ENCODE results near the gene EXOC4. TPM values are rescaled to one million over a fixed set of nuclear protein-coding genes. Genes with fewer than 3 reads are reported as not detected.

Gene EXOC4
- total and polyA plus RNA-seq, 2 donors (not counting 3 experiments of a cell fraction or from before 2014, with no cell fraction given), result 20.3 to 73.1 TPM

DNA sequence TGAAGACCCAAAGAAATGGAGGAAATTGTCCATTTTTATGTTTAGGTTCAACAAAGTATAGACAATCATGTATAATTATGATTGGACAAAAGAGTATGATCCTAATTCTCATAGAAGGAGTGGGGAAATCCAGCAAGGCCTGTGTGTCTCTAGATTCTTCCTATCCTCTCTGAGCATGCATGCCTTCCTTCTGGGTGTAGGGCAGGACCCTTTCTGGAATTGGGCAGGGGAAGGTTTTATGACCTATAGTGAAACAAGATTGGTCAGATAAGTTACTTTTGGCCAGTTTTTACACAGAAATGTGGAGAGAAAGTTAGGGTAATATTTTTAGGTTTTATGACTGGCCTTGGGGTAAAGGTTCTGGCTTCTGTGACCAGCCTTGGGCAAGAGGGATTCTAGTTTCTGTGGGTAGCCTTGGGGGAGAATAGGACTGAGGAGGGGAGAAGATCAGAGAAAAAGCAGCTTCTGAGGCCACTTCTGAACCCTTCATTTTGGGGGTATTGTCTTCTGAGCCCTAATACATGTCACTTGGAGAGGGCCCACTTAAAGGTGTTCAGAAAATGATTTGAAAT, 289.4 kb downstream of the EXOC4 start:
- Histone ChIP-seq H3K27ac (ENCODE audit: insufficient read depth, low read depth, low read length) (no peak overlapping the region), H3K4me3 (replicated peaks in 1 of 3; ENCODE audit: insufficient read depth in 1 of 3, low read depth in 1 of 3, low read length in 3 of 3) (no peak overlapping the region), H3K9me3 (replicated peaks; ENCODE audit: control insufficient read depth, insufficient read depth, low read length) (no peaks in the 10 kb centered on the region), H3K9ac (replicated peaks; ENCODE audit: extremely low read depth, insufficient read depth, low read length) (no peak overlapping the region), H3K4me1 (ENCODE audit: control insufficient read depth, extremely low read depth, insufficient read depth, low read length) (no peaks in the 10 kb centered on the region), H3K79me2 (ENCODE audit: control insufficient read depth, insufficient read depth, low read length) (no peaks in the 10 kb centered on the region), H4K20me1 (replicated peaks; ENCODE audit: control insufficient read depth, extremely low read depth, insufficient read depth, low read length) (no peaks in the 10 kb centered on the region), H2AFZ (ENCODE audit: low read depth, low read length) (no peak overlapping the region), H3K27me3 (ENCODE audit: control insufficient read depth in 2 of 2, insufficient read depth in 2 of 2, low read length in 2 of 2) (no peaks in the 10 kb centered on the region), H3K36me3 (ENCODE audit: control insufficient read depth in 2 of 2, extremely low read depth in 1 of 2, insufficient read depth in 2 of 2, low read length in 2 of 2) (no peaks in the 10 kb centered on the region), H3K9me1 (replicated peaks; ENCODE audit: control insufficient read depth, extremely low read depth, insufficient read depth, low read length) (no peaks in the 10 kb centered on the region), H3K4me2 (ENCODE audit: insufficient read depth, low read length) (no peak overlapping the region)
- no peak for FAIRE-seq
- DNase-seq (ENCODE audit: low read depth, low spot score), result no peak
- dilution Hi-C loops (cut with MboI; ENCODE audit: extremely low pct_ligation_motif_present, low sequenced_read_pairs), result no loop called here
- BruUV-seq (replicated peaks), result no TSS peak
- TF ChIP-seq POLR2AphosphoS5 (IDR thresholded peaks at IDR 0.05; ENCODE audit: insufficient read depth, low read depth, low read length) (no peak), MYC (IDR thresholded peaks at IDR 0.05; ENCODE audit: low read depth, low read length) (no peak), FOS (IDR thresholded peaks at IDR 0.05; ENCODE audit: borderline replicate concordance, insufficient read depth, low read length) (no peak)
- ChIA-PET CTCF (interaction anchor here (1.1 kb wide), 1 partner anchor 242 kb away, joined by 5 read pairs; no protein-coding TSS in a partner anchor), POLR2A (no interaction called here)
- intact Hi-C loops (cut with micrococcal nuclease), result no loop called here

DNA sequence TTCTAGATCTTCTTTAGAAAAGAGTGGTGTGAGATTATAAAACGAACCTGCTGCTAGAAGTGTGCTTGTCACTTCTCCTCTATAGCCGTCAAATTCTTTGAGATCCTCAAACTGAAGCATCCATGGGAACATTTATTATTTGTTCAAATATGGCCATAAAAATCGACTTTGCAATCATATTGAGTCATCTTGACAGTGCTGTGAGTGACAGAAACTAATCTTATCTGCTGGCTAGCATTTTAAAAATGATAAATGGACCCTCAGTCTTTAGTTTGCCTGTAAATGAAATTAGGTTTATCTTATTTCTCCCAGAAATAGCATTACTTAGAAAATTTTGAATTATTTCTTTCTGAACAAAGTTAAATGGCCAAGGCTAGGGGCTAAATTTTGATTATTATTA, 290.8 kb downstream of the EXOC4 start:
- Histone ChIP-seq H3K36me3 (ENCODE audit: control insufficient read depth in 2 of 2, extremely low read depth in 1 of 2, insufficient read depth in 2 of 2, low read length in 2 of 2) (no peaks in the 10 kb centered on the region), H3K79me2 (ENCODE audit: control insufficient read depth, insufficient read depth, low read length) (no peaks in the 10 kb centered on the region), H3K4me3 (replicated peaks in 1 of 3; ENCODE audit: insufficient read depth in 1 of 3, low read depth in 1 of 3, low read length in 3 of 3) (no peak overlapping the region), H3K9me1 (replicated peaks; ENCODE audit: control insufficient read depth, extremely low read depth, insufficient read depth, low read length) (no peaks in the 10 kb centered on the region), H3K4me1 (ENCODE audit: control insufficient read depth, extremely low read depth, insufficient read depth, low read length) (no peaks in the 10 kb centered on the region), H3K27me3 (ENCODE audit: control insufficient read depth in 2 of 2, insufficient read depth in 2 of 2, low read length in 2 of 2) (no peaks in the 10 kb centered on the region), H2AFZ (ENCODE audit: low read depth, low read length) (no peak overlapping the region), H3K27ac (ENCODE audit: insufficient read depth, low read depth, low read length) (no peak overlapping the region), H3K4me2 (ENCODE audit: insufficient read depth, low read length) (no peak overlapping the region), H3K9ac (replicated peaks; ENCODE audit: extremely low read depth, insufficient read depth, low read length) (no peak overlapping the region), H4K20me1 (replicated peaks; ENCODE audit: control insufficient read depth, extremely low read depth, insufficient read depth, low read length) (no peaks in the 10 kb centered on the region), H3K9me3 (replicated peaks; ENCODE audit: control insufficient read depth, insufficient read depth, low read length) (no peaks in the 10 kb centered on the region)
- dilution Hi-C loops (cut with MboI; ENCODE audit: extremely low pct_ligation_motif_present, low sequenced_read_pairs), result no loop called here
- FAIRE-seq, result no peak
- intact Hi-C loops (cut with micrococcal nuclease), result no loop called here
- DNase-seq (ENCODE audit: low read depth, low spot score), result no peak
- TF ChIP-seq, protein P1, sequence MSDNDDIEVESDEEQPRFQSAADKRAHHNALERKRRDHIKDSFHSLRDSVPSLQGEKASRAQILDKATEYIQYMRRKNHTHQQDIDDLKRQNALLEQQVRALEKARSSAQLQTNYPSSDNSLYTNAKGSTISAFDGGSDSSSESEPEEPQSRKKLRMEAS (IDR thresholded peaks at IDR 0.05; ENCODE audit: insufficient read depth, insufficient read length), result no peak
- TF ChIP-seq CTCF (IDR thresholded peaks at IDR 0.05; ENCODE audit: extremely low read depth in 1 of 2, insufficient read depth in 1 of 2, low read depth in 1 of 2, low read length in 2 of 2) (no peak), EZH2 (IDR thresholded peaks at IDR 0.05; ENCODE audit: borderline replicate concordance, low read depth, low read length, severe bottlenecking) (no peak), POLR2A (IDR thresholded peaks at IDR 0.05; ENCODE audit: low read depth, low read length) (no peak), JUN (IDR thresholded peaks at IDR 0.05; ENCODE audit: borderline replicate concordance, insufficient read depth, insufficient read length, low read depth) (no peak), FOS (IDR thresholded peaks at IDR 0.05; ENCODE audit: borderline replicate concordance, insufficient read depth, low read length) (no peak), MYC (IDR thresholded peaks at IDR 0.05; ENCODE audit: low read depth, low read length) (no peak), GATA2 (IDR thresholded peaks at IDR 0.05; ENCODE audit: insufficient read depth, insufficient read length, low read depth, low read length) (no peak), POLR2AphosphoS5 (IDR thresholded peaks at IDR 0.05; ENCODE audit: insufficient read depth, low read depth, low read length) (no peak)
- CTCF ChIA-PET, result no interaction called here
- no TSS peak for BruUV-seq (replicated peaks)
- POLR2A ChIA-PET, result interaction anchor here (0.7 kb wide), 1 partner anchor 11 kb away, joined by 3 read pairs; no protein-coding TSS in a partner anchor
